ENCODE measurements around the gene SETD5. TPM values are rescaled to one million over a fixed set of nuclear protein-coding genes. Genes with fewer than 3 reads are reported as not detected.
A peak's percentile ranks its signal among the peaks of the same experiment; 100 is the strongest.

Gene SETD5
- total RNA-seq, 2 experiments from 2014 or later, result 120 to 214 TPM

DNA sequence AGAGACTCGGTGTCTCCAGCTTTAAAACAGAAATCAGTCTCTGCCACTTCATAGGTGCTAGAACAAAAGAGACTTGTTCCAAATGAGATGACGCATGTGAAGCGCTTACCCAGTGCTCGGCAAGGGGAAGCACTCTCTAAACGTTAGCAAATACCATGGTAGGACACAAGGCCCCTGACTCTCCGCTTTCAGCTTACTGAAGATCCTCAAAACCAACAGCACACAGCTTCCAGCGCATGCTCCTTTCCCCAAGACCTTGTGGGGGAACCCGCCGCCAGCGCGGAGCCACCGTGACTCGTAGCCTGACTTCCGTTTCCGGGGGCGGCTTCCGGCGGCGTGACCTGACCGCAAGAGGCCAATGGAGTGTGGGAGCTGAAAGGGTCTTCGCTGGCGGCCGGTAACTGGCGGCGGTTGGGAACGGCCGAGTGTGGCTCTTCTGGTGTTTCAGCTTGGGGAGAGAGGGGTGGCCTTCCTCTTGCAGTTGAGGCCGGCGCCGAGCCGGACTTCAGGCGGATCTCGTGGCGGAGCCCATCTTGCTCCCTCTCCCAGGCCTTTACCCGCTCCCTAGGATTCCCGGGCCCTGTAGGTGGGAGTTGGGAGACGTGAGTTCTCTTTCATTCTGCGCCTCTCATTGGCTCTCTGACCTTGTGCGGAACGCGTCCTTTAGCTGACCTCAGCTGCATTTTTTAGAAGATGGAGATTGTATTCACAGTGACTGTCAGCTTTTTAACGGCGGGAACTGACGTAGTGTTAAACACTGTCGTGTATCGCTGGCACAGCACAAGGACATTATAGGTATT, 34.5 kb upstream of the SETD5 start, which contains the start of gene THUMPD3:
Gene THUMPD3, plus strand, starts transcription at position 324 of the 800 bp plus-strand sequence. CDS start 2,015 bp downstream, outside the sequence.
- Histone ChIP-seq H3K9me3 (ENCODE audit: low read length) (peaks cover 4% of the 10 kb centered on the region; the same call in 1 of the 2 replicates), H3K36me3 (ENCODE audit: insufficient read depth, low read length) (peaks cover 32% of the 10 kb centered on the region), H3K4me1 (ENCODE audit: insufficient read depth, low read length, poor library complexity, severe bottlenecking) (peaks cover 14% of the 10 kb centered on the region), H3K27ac (ENCODE audit: low read depth, low read length, poor library complexity, severe bottlenecking) (peak within 1 kb of the TSS; percentile 70), H2AFZ (ENCODE audit: low read length) (peak within 1 kb of the TSS; percentile 90), H3K79me2 (ENCODE audit: insufficient read depth, low read depth, low read length) (peaks cover 9% of the 10 kb centered on the region), H3K4me2 (ENCODE audit: low read length) (peak within 1 kb of the TSS; percentile 76), H4K20me1 (ENCODE audit: insufficient read depth, low read length) (no peaks in the 10 kb centered on the region), H3K9me2 (ENCODE audit: insufficient read depth, low read length) (no peaks in the 10 kb centered on the region), H3K4me3 (ENCODE audit: low read depth, low read length, poor library complexity, severe bottlenecking) (peak within 1 kb of the TSS; percentile 77)
- CTCF ChIA-PET (ENCODE audit: unreplicated experiment), result interaction anchor here (1.2 to 2.1 kb wide), 2 partner anchors 10 kb away, joined by 5 to 16 read pairs; no protein-coding TSS in a partner anchor
- BruUV-seq (replicated peaks), result TSS peak; percentile 79
- TF ChIP-seq, protein P1, sequence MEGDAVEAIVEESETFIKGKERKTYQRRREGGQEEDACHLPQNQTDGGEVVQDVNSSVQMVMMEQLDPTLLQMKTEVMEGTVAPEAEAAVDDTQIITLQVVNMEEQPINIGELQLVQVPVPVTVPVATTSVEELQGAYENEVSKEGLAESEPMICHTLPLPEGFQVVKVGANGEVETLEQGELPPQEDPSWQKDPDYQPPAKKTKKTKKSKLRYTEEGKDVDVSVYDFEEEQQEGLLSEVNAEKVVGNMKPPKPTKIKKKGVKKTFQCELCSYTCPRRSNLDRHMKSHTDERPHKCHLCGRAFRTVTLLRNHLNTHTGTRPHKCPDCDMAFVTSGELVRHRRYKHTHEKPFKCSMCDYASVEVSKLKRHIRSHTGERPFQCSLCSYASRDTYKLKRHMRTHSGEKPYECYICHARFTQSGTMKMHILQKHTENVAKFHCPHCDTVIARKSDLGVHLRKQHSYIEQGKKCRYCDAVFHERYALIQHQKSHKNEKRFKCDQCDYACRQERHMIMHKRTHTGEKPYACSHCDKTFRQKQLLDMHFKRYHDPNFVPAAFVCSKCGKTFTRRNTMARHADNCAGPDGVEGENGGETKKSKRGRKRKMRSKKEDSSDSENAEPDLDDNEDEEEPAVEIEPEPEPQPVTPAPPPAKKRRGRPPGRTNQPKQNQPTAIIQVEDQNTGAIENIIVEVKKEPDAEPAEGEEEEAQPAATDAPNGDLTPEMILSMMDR (conservative IDR thresholded peaks at IDR 0.05; ENCODE audit: low read length), result no peak
- no peak for TF ChIP-seq EZH2phosphoT487 (IDR thresholded peaks at IDR 0.05; ENCODE audit: borderline replicate concordance, low read depth, low read length)
- POLR2A ChIA-PET, result interaction anchor here (0.5 to 3.8 kb wide), 26 partner anchors 9 to 899 kb away, joined by 3 to 64 read pairs (median 4); partner anchors contain the start of genes MTMR14 and SETD5
- intact Hi-C loops (cut with micrococcal nuclease; ENCODE audit: unreplicated experiment), result loop anchor here (1.0 to 5.0 kb wide), 2 partner anchors 34 to 284 kb away; partner anchors contain the start of genes MTMR14 and SETD5
- peak; percentile 90 for DNase-seq (ENCODE audit: low spot score)

DNA sequence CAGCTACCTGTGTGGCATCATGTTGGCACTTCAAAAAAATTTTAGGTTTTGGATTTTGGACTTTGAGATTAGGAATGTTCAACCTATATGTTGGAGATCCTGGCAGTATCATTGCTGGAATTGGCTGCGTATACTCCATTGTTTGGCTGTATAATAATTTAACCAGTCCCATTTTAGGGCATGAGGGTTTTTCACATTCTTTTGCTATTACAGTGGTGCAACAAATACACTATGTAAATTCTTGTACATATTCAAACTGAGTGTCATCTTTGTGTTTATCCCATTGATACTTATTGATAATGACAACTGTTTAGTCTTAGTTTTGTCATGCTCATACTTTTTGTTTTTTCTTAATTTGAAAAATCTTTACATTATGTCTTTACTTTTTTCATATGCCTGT, 27.9 kb upstream of the SETD5 start:
- H3K4me2 ChIP-seq (ENCODE audit: low read length), result no peak overlapping the region
- H4K20me1 ChIP-seq (ENCODE audit: insufficient read depth, low read length), result no peaks in the 10 kb centered on the region
- DNase-seq (ENCODE audit: low spot score), result no peak
- intact Hi-C loops (cut with micrococcal nuclease; ENCODE audit: unreplicated experiment), result no loop called here
- H3K9me2 ChIP-seq (ENCODE audit: insufficient read depth, low read length), result no peaks in the 10 kb centered on the region
- no peak overlapping the region for H3K27ac ChIP-seq (ENCODE audit: low read depth, low read length, poor library complexity, severe bottlenecking)
- CTCF ChIA-PET (ENCODE audit: unreplicated experiment), result no interaction called here
- no peak overlapping the region for H2AFZ ChIP-seq (ENCODE audit: low read length)
- no peak overlapping the region for H3K4me3 ChIP-seq (ENCODE audit: low read depth, low read length, poor library complexity, severe bottlenecking)
- no peaks in the 10 kb centered on the region for H3K9me3 ChIP-seq (ENCODE audit: low read length)
- H3K79me2 ChIP-seq (ENCODE audit: insufficient read depth, low read depth, low read length), result no peaks in the 10 kb centered on the region; the same call in 1 of the 2 replicates
- H3K36me3 ChIP-seq (ENCODE audit: insufficient read depth, low read length), result peaks cover 89% of the 10 kb centered on the region
- H3K4me1 ChIP-seq (ENCODE audit: insufficient read depth, low read length, poor library complexity, severe bottlenecking), result no peaks in the 10 kb centered on the region
- BruUV-seq (replicated peaks), result no TSS peak
- TF ChIP-seq EZH2phosphoT487 (IDR thresholded peaks at IDR 0.05; ENCODE audit: borderline replicate concordance, low read depth, low read length), result no peak
- TF ChIP-seq, protein P1 (conservative IDR thresholded peaks at IDR 0.05; ENCODE audit: low read length), result no peak
- POLR2A ChIA-PET, result interaction anchor here (0.7 to 0.9 kb wide), 2 partner anchors 20 to 30 kb away, joined by 3 read pairs; no protein-coding TSS in a partner anchor

All from OCI-LY7 (cell line).